Posterior vena cava (tissue), 2 donors: ENCODE data around the gene PRMT9. TPM values are rescaled to one million over a fixed set of nuclear protein-coding genes. Genes with fewer than 3 reads are reported as not detected.

Experiments
- DNase-seq: peaks from one replicate; pipeline ENCODE4 v3.0.0-alpha.2; 2020; ENCODE audit warnings: low spot score
- intact Hi-C, 2 donors: fragments of 100-400 bp; cut with DNase I; formaldehyde crosslinking; loops; one replicate each; pipeline versions ENCODE4 v1.14.1 to v1.14.2; 2022 to 2023
- total RNA-seq, 2 donors: library from RNA; stranded (reverse); fragmentation: NEBNext Ultra II Directional; extraction: Animal tissue kit (Norgen Biotek cat#: 25700); gene quantifications; one replicate each; pipeline ENCODE4 v1.2.1, GENCODE V29; 2021
- donor health status: DM: yes; HTN: yes; CAD: no.
- donor health status: DM: yes; HTN: yes; CAD: no.

The PRMT9 gene
- total RNA-seq, 2 donors from 2014 or later: 9.2 to 10.7 TPM

DNA sequence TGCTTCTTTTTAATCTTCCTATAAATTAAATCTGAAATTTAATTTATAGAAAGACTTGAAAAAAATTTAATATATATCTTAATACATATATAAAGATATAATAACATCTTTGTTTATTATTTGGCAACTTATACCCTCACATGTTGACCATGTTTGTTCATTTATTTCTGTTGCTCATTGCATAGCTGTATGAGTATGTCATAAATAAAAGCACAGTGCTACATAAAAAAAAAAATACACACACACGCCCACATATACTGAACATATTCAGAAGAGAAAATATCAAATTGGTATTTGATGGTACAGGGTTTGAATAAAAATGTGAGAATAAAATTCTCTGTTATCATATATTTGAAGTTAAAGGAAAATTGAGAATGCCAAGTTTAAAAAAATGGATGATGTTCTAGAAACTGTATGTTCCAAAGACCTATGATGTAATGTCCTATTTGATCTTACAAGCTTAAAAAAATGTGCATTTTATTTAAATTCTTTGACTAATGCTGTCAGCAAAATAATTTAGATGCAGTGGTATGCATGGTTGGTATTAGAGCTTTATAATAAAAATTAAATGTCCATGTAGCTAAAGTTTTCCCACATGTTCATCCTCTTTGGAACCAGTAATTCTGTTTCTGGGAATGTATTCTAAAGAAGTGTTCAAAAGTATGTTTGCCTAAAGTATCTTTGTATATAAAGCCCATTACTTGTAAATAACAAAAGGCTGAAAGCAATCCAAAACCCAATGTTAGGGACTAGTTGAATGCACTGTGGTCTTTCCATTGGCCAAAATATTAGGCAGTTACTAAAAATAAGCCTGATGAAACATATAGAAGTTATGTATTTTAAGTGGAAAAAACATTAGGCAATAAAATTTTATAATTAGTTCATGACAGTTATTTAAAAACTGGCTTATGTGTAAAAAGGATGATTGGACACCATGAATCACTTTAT lies 53.9 kb downstream of the PRMT9 start:
- intact Hi-C loops: no loop called here
- DNase-seq: no peak

GRCh38 chr4:147628415-147628814 lies 55.5 kb downstream of the PRMT9 start:
- intact Hi-C loops: no loop called here

DNA sequence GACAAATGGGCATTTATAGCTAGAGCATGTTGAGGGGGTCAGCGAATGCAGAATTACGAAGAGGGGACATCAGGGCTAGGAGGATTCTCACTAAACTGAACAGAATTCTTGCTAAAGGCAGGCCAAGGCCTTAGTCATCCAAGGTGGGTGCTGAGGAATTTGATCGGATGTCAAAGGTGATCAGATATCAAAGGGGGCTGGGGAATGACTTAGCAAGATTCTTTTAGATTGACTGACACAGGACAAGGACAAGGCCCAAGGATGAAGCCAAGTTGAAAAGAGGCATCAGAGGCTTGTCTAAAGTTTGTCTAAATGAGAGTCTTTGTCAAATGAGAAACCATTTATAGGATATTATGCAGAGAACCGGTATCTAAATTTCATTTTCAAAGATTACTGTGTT lies 57.1 kb downstream of the PRMT9 start:
- no peak for DNase-seq
- intact Hi-C loops: no loop called here

More at GRCh38 chr4:147628415-147628814, 55.5 kb downstream of the PRMT9 start:
- no peak for DNase-seq

- intact Hi-C loops: no loop called here
- no peak for DNase-seq
Observed at GRCh38 chr4:147625733-147626132, 58.2 kb downstream of the PRMT9 start.

- no peak for DNase-seq
- intact Hi-C loops: no loop called here
Observed at GRCh38 chr4:147620315-147620714, 63.6 kb downstream of the PRMT9 start.

DNA sequence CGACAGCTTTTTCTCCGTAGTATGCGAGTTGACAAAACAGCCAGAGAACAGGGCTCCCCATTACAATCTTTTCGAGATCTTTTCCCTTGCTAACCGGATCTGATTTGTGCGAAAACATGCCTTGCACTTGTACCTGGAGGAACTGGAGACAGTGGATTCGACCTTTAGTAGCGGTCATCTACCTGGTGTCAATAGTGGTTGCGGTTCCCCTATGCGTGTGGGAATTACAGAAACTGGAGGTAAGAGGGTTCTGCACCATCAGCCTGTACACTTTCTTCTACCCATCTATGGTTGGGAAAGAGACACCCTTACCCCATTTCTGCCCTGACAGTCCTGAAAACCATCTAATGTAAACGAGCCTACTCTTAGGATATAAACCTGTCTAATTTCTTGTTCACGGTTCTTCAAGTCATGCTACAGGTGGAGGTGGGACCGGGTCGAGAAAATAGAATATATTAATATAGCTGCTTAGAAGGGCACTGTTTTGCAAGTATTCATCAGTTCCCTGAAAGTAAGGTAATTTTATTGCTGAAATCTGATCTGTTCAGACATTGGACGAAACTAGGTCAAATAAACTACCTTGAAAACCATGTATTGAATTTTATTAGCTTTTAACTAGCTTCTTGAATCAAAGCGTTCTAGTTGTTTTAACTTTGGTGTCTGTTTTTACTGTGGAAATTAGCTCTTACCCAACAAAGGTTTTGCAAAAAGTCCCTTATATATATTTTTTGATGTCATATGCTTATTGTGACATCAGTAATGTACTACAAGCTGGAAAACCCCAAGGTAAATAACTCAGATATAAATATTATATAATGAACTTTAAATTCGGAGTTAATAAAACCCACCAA lies 65.9 kb downstream of the PRMT9 start:
- intact Hi-C loops: loop anchor here in 1 of 2 donors (2.0 kb wide), 1 partner anchor 27 kb away; no protein-coding TSS in a partner anchor
- no peak for DNase-seq

GRCh38 chr4:147617173-147617840 lies 66.7 kb downstream of the PRMT9 start, which contains the start of gene TMEM184C:
Gene TMEM184C (plus strand): TSS chr4:147617397. CDS start chr4:147617957, 560 bp downstream.
- intact Hi-C loops: loop anchor here in 1 of 2 donors (2.0 kb wide), 1 partner anchor 27 kb away; no protein-coding TSS in a partner anchor
- DNase-seq: peak; percentile 99

DNA sequence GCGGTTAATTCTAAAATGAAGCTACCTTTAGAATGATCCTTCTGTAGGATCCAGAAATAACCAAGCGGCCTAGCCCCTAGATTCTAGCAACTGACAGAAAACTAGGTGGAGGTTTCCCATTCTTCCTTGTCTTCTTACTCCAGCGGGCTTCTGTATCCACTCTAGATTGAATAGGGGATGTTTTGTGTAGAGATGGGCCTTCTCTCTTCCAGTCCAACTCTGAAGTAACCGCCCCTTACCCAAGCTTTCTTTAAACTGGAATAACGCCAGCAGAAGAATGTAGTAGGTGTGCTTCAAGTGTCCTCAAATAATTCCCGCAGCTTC lies 67.2 kb downstream of the PRMT9 start:
- no peak for DNase-seq
- intact Hi-C loops: loop anchor here in 1 of 2 donors (2.0 kb wide), 1 partner anchor 28 kb away; no protein-coding TSS in a partner anchor

- DNase-seq: no peak
- intact Hi-C loops: no loop called here
Observed at GRCh38 chr4:147610686-147611085, 73.3 kb downstream of the PRMT9 start.

DNA sequence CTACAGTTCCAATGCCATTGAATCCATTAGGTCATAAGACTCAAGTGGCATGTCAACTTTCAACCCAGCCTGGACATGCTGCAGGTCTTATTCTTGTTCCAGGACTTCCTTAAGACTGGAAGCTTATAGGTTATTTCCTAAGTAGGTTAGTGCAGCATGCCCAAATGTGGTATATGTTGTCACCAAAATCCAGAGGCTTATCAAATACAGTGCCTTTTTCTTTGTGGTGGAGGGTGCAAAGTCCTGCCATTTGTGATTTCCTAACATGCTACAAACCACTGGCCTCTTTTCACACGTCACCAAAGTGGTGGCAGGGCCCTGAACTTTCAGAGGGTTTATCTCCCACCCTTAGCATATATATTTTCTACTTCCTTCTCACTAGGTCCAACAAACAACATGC lies 76.5 kb downstream of the PRMT9 start:
- DNase-seq: no peak
- intact Hi-C loops: no loop called here

DNA sequence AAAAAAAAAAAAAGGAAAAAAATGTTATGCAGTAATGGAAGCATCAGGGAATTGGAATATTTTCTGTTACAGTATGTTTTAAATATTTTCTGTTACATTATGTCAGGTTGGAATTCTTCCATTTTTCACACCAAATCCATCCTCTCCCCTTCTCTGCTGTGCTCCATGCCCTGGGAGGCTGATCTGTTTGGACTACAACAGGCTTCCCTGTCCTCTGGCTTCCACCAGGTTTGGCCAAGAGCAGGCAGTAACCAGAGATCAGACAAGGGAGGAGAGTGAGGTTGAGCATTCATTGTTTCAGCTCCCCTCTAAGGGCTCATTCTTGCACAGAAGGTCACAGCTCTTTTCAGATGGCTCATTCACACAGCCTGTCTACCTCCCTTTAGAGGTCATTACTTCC lies 78.5 kb downstream of the PRMT9 start:
- intact Hi-C loops: no loop called here
- no peak for DNase-seq

DNA sequence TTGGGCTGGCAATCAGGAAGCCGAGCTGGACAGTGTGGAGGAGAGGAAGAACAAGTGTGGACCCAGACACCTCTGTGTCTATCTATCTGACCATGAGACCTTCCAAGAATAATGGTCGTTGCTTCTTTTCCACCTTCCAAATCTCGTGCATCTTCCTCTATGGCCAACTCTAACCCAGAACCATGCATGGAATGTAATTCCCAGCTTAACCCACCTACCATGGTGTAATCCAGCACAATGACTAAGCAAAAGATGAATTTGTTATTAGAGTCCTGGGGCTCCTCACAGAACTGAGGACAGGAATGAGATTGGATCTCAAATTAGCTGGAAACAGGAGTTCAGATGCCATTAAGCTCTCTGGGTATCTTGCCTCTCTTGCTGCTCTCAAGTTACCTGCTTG lies 84.2 kb downstream of the PRMT9 start:
- no peak for DNase-seq
- intact Hi-C loops: no loop called here

DNA sequence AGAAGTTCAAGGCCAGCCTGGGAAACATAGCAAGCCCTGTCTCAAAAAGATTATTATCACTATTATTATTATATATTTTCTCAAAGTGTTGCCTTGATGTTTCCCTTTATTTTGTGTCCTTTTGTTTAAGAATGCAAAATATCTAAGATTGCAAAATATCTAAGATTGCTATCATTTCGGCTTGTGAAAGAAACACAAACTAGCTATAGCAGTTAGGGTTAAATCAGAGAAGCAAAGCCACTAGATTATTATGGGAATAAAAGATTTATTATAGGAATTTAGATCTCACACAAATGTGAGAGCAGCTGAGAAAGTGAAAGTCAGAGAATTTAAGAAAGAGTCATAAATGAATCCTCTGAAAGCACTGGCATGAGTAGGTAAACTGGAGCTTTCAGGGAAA lies 84.8 kb downstream of the PRMT9 start:
- no peak for DNase-seq
- intact Hi-C loops: no loop called here

GRCh38 chr4:147597561-147597960 lies 86.4 kb downstream of the PRMT9 start:
- DNase-seq: no peak
- intact Hi-C loops: no loop called here

- intact Hi-C loops: no loop called here
Observed at GRCh38 chr4:147596981-147597380, 87.0 kb downstream of the PRMT9 start.

GRCh38 chr4:147596377-147596776 lies 87.6 kb downstream of the PRMT9 start:
- no peak for DNase-seq
- intact Hi-C loops: no loop called here

More at GRCh38 chr4:147596981-147597380, 87.0 kb downstream of the PRMT9 start:
- DNase-seq: no peak

GRCh38 chr4:147594578-147594977 lies 89.4 kb downstream of the PRMT9 start:
- DNase-seq: no peak
- intact Hi-C loops: loop anchor here in 1 of 2 donors (5.0 kb wide), 1 partner anchor 482 kb away; no protein-coding TSS in a partner anchor

DNA sequence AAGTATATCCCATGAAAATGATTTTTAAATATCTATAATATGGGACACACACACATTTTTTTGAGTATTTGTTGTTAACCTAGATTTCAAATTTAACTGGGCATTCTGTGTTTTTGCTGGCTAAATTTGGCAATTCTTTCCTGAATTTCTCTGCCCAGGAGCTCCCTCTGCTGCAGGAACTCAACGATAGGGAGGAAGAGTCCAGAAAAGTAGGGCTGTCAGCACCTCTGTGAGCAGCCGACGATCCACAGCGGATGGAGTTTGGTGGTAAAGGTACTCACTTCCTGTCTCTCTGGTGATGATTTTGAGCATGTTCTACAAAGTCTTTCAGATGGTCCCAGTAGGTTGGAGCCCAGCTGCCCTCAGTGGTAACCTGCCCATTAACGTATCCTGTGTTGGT lies 89.9 kb downstream of the PRMT9 start:
- DNase-seq: no peak
- intact Hi-C loops: loop anchor here in 1 of 2 donors (5.0 kb wide), 1 partner anchor 482 kb away; no protein-coding TSS in a partner anchor

DNA sequence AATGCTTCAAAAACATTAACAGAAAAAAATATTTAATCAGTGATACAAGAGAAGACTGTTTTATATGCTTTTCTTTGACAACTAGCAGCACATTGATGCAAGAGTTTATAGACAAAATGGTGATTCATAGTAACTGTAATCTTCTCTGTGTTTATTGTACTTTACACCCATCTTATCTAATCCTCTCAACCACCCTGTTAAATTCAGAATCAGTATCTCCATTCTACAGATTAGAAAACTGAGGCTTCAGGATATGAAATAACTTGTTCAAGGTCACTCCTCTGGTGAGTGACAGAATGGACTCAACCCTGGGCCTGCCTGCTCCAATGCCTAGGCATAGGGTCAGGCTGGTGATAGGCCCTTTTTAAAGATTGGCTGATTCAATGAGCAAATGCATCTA lies 92.9 kb downstream of the PRMT9 start:
- intact Hi-C loops: loop anchor here in 1 of 2 donors (5.0 kb wide), 1 partner anchor 479 kb away; no protein-coding TSS in a partner anchor
- DNase-seq: no peak
